GM19023 (cell line): Measurements from ENCODE around the gene GOLGA3.
A peak's percentile ranks its signal among the peaks of the same experiment; 100 is the strongest.
"Not testable (repeated sequence)": the region's sequence is repeated elsewhere in the genome, so short reads cannot be mapped to it uniquely, and the experiment has no call there.

Source experiments
- ATAC-seq: cut with Tn5 transposase; IDR thresholded peaks from one replicate; pipeline ENCODE4 v1.9.1; 2021; ENCODE audit warnings: mild to moderate bottlenecking, moderate library complexity; ENCODE audit not compliant: unreplicated experiment

GOLGA3 gene

DNA sequence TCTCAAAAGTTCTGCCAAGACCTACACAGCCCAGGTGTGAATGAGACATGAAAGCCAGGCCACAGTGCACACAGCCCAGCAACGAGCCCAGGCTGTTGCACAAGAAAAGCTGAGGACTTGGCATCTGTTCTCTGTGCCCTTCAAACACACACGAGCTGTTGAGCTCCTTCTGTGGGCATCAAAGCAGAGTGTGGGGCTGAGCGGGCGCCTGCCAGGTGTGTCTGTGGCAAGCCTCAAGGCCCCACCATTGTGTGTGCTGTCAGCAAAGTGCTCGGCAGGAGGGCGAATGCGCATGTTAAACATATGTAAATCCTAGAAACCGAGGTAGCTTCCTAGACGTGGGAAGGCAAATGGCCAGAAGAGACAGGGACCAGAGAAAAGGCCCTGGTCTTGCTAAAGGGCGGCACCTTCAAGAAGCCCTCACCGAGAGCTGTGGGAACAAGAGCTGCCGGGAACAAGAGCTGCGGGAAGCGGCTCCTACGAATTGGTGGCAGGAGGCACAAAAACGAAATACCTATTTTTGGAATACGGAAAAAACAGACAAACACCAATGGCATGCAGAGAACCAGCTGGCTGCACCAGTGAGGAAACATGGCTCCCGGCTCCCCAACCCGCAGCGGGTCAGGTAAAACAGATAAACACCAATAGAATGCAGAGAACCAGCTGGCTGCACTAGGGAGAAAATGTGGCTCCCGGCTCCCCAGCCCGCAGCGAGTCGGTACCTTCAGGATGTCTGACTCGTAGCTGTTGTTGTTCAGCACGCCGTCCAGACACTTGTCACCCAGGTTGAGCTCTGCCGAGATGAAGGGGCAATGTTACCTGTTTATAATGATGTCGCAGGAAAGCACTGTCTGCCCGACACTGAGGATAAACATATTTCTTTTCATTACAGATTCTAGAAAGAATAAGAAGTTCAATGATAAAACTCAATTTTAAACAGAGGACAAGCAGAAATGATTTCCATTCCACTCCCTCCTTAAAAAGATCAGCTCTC is 19.0 kb upstream of the GOLGA3 start:
- no peak for ATAC-seq

- not testable (repeated sequence) for ATAC-seq
Observed at GRCh38 chr12:132844681-132845080, 16.0 kb upstream of the GOLGA3 start.

GRCh38 chr12:132842449-132843045 is 13.9 kb upstream of the GOLGA3 start:
- no peak for ATAC-seq

GRCh38 chr12:132841151-132841550 is 12.5 kb upstream of the GOLGA3 start:
- no peak for ATAC-seq

GRCh38 chr12:132840536-132840935 is 11.9 kb upstream of the GOLGA3 start:
- ATAC-seq, result no peak

DNA sequence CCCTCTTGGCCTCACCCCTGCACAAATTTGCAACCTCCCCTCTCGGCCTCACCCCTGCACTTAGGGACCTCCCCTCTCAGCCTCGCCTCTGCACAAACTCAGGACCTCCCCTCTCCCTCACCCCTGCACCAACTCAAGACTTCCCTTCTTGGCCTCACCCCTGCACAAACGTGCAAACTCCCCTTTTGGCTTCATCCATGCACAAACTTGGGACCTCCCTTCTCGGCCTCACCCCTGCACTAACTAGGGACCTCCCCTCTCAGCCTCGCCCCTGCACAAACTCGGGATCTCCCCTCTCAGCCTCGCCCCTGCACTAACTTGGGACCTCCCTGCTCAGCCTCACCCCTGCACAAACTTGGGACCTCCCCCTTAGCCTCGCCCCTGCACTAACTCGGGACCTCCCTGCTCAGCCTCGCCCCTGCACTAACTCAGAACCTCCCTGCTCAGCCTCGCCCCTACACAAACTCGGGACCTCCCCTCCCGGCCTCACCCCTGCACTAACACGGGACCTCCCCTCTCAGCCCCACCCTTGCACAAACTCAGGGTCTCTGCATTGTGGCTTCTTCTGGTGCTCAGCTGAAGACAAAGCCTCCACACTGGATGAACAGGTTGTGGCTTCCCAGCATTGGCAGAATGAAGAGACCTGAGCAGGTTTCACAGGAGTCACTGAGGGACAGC is 11.0 kb upstream of the GOLGA3 start:
- no peak for ATAC-seq

GRCh38 chr12:132838410-132839080 is 9.9 kb upstream of the GOLGA3 start:
- ATAC-seq, result no peak

DNA sequence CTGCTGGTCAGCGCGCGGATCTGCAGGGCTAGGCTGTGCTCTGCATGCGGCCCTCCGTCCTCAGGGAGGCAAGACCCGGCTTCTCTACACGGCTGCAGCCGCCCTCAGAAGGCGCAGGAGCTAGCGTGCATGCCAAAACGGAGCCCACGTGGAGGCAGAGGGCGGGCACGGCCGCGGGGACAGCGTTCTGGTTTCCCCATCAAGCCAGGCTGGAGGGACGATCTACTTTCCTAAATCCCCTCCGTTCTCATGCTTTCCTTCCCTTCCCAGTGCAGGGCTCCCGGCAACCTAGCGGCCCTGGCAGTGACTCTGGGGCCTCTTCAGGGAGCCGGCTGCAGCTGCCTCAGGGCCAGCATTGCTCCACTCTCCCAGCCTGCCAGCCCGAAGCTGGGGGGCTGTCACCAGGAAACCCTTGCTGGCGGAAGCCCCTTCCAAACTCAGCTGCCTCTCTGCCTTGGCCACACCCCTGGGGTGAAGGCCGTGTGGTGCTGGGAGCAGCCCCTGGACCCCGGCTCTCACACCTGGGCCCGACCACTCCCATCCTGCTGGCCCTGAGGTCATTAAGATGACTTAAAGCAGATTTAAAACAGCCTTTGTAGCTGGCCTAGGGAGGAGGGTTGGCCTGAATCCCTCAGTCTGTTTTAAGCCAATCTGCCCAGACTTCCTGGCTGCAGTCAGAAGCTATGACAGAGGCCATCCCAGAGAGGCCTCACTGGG is 9.2 kb upstream of the GOLGA3 start:
- ATAC-seq, result no peak

GRCh38 chr12:132836795-132837331 is 8.2 kb upstream of the GOLGA3 start:
- ATAC-seq, result no peak

DNA sequence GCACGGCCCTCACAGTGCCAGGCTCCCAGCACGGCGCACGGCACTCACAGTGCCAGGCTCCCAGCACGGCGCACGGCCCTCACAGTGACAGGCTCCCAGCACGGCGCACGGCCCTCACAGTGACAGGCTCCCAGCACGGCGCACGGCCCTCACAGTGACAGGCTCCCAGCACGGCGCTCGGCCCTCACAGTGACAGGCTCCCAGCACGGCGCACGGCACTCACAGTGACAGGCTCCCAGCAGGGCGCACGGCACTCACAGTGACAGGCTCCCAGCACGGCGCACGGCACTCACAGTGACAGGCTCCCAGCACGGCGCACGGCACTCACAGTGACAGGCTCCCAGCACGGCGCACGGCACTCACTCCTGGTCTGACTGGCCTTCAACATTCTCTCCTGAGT is 7.6 kb upstream of the GOLGA3 start:
- ATAC-seq, result not testable (repeated sequence)

DNA sequence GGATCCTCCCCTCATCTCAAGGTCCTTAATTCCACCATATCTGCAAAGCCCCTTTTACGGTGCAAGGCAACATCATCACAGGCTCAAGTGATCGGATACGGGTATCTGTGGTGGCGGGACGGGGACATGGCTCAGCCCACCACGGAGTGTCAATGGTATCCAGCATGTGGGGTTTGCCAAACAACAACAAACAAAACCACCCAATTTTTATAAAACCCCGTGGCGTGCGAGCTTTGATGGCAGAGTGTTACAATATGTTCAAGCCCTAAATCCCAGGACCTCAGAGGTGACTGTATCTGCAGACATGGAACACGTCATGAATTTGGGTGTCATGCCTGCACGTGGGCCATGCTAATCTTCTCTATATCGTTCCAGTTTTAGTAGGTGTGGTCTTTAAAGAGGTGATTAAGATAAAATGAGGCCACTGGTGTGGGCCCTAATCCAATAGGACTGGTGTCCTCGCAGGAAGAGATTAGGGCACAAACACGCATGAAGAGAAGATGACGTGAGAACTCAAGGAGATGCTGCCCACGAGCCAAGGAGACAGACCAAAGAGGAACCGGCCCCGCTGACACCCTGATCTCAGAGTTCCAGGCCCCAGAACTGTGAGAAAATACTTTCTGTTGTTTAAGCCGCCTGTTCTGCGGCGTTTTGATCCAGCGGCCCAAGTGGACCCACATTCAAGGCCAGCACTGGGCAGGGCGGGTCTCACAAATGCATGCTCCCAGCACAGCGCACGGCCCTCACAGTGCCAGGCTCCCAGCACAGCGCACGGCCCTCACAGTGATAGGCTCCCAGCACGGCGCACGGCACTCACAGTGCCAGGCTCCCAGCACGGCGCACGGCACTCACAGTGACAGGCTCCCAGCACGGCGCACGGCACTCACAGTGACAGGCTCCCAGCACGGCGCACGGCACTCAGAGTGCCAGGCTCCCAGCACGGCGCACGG is 6.7 kb upstream of the GOLGA3 start:
- ATAC-seq, result no peak

- ATAC-seq, result no peak
Observed at GRCh38 chr12:132834181-132834711, 5.6 kb upstream of the GOLGA3 start.

DNA sequence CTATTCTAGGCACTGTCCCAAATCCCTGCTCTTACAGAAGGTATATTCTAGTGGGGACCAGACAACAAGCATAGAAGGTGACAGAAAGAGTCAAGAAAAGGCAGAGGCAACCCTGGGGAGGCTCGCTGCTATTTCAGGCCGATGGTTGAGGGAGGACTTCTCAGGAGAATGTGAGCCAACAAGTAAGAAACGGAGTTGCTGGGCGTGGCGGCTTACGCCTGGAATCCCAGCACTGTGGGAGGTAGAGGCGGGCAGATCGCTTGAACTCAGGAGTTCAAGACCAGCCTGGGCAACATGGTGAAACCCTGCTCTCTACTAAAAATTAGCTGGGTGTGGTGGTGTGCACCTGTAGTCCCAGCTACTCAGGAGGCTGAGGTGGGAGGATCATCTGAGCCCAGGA is 4.7 kb upstream of the GOLGA3 start:
- ATAC-seq, result no peak

DNA sequence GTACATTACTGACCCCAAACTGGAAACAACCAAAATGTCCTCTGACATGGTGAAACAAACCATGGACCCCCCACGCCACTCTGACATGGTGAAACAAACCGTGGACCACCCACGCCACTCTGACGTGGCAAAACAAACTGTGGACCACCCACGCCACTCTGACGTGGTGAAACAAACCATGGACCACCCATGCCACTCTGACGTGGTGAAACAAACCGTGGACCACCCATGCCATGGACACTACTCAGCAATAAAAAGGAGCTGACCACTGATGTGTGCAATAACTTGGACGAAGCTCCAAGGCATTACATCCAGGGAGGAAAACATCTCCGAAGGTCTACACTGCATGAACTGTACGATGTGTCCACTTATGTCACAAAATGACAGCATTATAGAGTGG is 3.1 kb upstream of the GOLGA3 start:
- no peak for ATAC-seq

DNA sequence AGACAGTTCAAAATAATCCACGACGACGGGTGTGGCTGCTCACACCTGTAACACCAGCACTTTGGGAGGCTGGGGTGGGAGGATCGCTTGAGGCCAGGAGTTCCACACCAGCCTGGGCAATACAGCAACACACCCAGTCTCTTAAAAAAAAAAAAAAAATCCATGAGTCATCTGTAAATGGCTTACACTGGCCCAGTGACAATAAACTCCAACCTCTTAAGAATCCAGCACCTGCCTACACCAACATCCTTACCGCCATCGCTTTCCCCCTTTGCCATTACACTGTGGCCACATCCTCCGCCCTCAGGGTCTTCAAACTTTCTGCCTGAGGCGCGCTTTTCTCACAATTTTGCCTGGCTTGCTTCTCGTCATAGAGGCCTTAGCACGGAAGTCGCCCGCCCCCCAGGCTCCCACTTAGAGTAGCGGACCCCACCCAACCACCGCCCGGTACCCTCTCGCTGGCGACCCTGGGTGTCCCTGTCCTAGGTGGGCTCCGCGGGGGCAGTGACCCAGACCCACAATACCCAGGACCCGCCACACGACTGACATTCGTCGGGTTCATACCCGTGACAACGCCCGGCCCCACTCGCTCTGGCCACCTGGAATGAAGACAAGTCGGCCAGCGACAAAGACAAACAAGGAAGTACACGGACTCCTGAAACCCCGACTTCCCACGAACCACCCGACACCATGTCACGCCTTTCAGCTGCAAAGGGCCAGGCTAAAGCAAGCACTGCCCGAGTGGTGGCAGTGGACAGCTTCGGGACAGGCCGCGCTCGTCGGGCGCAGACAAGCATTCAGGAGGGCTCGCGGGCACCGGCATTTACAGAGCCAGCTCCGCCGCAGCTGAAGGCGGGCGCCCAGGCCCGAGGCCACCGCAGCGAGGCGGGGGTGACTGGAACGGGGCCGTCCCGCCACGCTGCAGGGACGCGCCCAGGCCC is 636 bp downstream of the GOLGA3 start:
- peak; percentile 46 for ATAC-seq

- no peak for ATAC-seq
Observed at GRCh38 chr12:132825861-132826260, 2.8 kb downstream of the GOLGA3 start.

- no peak for ATAC-seq
Observed at GRCh38 chr12:132825089-132825488, 3.6 kb downstream of the GOLGA3 start.

DNA sequence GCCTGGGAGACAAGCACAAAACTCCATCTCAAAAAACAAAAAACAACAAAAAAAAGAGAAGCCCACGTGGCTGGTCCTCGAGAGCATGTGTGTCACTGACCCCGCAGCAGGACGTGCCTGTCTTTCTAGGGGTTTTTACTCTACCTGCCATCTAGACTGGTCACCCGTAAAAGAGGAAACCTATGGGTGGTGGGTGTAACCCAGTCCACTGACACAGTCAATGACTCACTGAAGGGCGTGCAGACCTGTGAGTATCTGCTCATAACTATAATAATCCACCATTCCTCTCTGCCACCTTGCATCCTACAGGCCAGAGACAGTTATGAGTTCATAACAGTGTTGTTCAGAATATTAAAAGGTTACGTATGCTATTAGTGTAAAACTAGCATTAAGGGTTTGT is 4.6 kb downstream of the GOLGA3 start:
- ATAC-seq, result no peak
